ENCODE measurements around the gene FIBCD1. TPM values are rescaled to one million over a fixed set of nuclear protein-coding genes. Genes with fewer than 3 reads are reported as not detected.
"Not testable (repeated sequence)": the region's sequence is repeated elsewhere in the genome, so short reads cannot be mapped to it uniquely, and the experiment has no call there.

Gene FIBCD1
- polyA plus RNA-seq, 1 donor = not detected

DNA sequence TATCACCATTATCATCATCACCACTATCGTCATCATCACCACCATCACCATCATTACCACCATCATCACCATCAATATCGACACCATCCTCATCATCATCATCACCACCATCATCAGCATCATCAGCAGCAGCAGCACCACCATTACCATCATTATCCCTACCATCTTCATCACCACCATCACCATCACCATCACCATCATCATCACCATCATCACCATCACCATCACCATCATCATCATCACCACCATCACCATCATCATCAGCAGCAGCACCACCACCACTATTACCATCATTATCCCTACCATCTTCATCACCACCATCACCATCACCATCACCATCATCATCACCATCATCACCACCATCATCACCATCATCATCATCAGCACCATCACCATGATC lies 15.9 kb upstream of the FIBCD1 start:
- not testable (repeated sequence) for DNase-seq (ENCODE audit: low read depth)

DNA sequence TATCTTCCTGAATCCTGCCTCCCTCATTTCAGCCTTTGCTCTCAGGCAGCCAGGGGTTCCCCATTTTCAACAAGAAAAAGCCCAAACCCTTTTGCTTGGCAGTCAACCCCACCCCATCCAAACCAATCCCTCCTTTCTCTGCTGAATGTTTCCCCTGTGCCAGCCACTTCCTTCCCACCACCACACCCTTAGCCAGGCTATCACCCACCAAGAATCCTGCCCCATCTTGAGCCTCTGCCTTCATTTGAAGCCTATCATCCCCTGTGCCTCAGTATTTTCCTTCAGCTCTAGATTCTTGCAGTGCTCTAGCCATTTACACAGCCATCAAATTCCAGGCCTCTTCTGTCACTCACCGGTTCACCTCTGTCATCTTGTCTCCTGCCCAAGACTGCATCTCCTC lies 15.3 kb upstream of the FIBCD1 start:
- DNase-seq (ENCODE audit: low read depth) = no peak

DNA sequence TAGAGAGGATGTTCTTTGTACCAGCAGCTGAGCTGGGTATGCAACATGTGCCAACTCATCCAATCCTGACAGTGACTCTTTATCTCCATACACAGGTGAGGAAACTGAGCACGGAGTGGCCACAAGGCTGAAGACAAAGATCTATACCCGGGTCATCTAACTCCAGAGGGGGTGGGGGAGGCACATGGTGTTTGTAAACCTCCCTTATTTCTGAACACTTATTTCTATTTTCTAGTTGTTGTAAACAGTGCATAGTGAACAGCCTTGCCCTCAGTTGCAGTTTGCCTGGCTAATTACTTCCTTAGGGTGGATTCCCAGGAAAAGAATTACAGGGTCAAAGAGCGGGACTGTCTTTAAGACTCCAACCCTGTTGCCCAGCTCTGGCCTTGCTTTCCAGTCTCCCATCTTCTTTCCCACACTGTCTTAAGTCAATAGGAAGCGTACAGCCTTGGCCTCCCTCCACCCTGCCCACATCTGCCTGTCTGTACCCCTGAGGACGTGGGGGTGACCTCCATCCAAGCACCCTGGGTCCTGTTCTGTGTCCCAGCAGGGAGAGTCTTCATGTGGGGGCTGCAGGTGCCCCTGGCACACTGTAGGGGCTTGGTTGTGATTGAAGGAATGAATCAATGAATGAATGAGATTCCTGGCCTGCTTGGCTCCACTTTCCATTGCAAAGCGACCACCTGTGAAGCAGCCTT lies 13.2 kb upstream of the FIBCD1 start:
- no peak for DNase-seq (ENCODE audit: low read depth)

DNA sequence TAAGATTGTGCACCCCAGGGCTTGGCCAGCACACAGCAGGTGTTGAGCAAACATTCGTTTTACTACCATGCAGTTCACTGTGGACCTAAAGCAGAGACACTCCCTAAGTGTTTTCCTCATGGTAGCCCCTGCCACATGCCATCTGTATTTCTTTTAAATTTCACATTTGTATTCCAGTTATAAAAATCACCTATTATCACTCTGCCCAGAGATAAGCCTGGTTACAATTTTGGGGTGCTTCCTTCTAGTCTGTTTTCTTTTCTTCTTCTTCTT lies 10.9 kb upstream of the FIBCD1 start:
- DNase-seq (ENCODE audit: low read depth) = no peak

DNA sequence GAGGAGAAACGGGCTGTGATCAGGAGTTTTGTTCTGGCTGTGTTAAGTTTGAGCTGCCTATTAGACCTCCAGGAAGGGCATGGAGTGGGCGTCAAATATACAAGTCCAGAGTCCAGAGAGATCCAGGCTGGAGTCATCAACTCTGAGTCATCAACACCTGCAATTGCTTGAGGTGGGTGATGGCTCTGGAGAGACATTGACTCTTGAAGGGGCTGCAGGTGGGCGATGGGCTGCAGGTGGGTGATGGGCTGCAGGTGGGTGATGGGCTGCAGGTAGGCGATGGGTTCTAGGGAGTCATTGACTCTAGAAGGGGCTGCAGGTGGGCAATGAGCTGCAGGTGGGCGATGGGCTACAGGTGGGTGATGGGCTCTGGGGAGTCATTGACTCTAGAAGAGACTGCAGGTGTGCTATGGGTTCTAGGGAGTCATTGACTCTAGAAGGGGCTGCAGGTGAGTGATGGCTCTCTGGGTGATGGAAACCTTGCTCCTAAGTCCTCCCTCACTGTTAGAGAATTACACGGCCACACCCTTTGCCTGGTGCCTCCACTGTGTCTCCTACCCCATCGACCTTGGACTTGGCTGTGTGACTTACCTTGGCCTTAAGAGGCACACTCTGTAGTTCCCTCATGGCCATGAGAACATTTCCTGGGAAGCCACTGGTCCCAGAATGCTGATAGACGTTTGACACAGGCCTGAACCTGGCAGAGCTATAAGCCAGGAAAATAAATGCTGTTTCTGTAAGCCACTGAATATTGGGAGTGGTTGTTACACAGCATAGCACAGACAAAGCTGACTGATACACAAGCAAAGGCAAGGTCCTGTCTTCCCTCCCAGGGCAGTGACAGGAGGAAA lies 10.4 kb upstream of the FIBCD1 start:
- no peak for DNase-seq (ENCODE audit: low read depth)

DNA sequence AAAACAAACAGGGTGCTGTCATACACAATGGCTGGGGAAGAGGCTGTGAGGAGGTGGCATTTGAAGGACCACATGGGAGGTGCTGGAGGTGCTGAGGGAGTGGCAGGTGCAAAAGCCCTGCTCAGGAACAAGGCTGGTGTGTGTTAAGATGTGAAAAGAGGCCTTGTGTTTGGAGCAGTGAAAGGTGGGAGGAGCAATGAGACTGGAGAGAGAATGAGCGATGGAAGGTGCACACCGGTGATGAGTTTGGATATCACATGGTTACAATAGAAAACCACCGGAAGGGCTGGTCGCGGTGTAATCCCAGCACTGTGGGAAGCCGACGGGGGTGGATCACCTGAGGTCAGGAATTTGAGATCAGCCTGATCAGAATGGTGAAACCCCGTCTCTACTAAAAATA lies 9.2 kb upstream of the FIBCD1 start:
- DNase-seq (ENCODE audit: low read depth) = no peak

DNA sequence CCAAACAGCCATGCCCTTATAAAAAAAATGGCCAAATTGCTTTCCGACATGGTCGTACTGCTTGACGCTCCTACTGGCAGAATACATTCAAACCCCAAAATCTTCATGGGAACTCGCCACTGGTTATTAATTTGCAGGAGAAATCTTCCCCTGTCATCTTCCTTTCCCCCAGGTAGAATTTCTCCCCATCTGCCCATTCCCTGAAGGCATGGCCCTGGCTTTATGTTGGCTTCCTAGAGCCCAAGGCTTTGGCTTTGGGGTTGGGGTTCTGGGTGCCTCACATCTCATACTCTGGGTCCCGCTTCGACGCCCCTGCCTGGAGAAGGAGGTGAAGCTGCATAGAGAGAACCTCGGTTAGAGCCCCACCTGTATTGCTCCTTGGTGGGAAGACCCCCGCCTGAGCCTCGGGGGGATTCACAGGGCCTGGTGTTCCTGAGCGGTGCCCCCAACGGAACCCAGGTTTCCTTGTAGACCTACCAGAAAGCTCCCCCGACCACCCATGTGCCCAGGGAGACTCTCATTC lies 8.6 kb upstream of the FIBCD1 start:
- DNase-seq (ENCODE audit: low read depth) = no peak

DNA sequence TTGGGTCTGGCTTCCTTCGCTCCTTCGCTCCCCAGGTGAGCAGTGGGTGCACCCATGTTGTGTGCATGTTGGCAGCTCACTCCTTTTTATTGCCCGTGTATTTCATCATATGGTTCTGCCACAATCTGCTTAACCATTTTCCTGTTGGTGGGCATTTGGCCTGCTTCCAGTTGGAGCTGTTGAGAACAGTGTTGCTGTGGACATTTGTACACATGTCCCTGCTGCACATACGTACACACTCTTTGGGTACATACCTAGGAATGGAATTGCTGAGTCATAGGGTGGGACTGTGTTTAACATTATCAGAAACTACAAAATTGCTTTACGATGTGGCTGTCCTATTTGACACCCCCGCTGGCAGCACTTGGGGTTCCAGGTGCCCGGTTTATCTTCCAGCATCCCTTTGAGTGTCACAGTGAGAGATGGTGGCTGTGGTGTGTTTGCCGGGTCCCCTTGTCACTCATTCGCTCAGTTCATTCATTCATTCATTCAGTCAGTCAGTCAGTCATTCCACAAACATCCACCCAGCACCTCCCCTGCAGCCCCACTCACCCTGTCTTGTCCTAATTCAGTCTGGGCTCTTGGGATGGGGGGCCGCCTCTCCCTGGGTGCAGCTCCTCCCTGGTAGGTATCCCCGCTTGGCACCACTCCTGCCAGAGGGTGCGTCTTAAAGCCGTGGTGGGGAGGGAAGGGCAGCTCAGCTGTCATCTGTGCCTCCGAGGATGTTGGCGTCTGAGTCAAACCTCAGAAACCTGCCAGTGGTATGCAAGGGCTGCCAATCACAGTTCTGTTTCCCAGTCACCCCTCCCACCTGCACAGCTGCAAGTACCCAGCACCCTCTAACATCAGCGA lies 7.9 kb upstream of the FIBCD1 start:
- DNase-seq (ENCODE audit: low read depth) = no peak

DNA sequence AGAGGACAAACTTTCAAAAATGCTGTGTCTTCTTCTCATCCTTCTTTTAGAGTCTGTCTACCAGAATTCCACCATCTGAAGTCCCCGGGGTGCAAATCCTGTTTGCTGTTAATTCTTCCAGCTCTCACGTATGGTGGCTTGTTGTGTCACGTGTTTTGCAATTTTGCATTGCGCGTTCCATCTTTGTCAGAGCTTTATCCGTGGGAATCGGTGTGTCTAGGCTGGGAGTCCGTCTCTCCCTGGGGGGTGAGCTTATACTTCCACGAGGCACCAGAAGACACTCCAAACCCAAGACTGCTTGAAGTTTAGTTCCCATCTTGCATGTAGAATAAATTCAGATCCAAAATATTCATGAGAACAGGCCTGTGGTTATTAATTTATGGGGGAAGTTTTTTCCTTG lies 6.1 kb upstream of the FIBCD1 start:
- DNase-seq (ENCODE audit: low read depth) = no peak

DNA sequence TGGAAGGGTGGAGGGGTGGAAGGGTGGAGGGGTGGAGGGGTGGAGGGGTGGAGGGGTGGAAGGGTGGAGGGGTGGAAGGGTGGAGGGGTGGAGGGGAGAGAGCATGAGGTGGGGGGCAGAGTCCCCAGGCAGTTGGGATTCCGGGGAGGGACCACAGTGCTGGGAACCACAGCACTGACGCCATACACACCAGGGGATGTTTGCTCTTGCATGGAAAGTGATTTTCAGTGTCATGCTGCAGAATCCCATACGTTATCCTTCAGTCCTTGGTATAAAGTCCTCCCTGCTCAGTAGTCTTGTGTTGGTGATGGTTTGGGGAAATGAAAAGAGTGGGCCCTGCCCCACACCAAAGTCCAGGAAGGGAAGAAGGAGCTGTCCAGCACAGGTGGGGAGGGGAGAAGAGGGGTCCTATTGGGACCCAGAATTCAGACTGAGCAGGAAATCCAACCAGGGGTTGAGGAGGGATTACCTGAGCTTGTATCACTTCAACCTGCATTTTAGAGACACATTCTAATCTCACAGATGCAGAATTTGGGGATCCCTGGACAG lies 5.5 kb upstream of the FIBCD1 start:
- no peak for DNase-seq (ENCODE audit: low read depth)

DNA sequence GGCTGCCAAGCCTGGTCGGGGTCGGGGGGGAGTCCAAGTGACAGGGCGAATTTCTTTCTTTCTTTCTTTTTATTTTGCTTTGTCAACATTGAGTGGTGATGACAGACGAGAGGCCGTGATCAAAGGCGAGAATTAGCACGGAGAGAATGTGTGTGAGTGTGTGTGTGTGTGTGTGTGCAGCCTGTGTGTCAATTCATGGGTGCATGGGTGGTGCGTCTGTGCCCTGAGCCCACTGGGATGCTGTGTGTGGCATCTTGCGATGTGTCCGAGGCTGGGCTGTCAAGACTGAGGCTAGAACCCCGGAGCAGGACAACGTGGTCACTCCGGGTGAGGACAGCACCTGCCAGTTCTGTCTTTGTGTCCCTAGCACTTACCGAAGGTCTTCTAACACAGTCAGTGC lies 4.7 kb upstream of the FIBCD1 start:
- no peak for DNase-seq (ENCODE audit: low read depth)

DNA sequence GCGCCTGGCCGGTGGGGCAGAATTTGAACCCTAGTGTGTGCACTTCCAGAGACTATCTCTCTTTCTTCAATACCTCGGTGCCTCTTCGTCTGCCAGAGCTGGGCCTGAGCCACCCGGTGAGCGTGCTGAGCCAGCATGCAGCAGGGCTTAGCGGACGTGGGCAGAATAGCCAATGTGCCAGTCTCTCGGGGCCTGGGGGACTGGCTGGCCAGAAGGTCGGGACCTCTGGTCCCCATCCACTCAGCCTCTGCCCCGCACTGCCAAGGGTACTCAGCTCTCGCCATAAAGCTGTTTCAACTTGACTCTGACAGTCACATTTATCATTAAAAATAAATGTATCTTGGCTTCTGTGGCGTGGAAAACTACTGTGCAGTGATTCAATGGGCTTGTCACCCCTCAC lies 4.2 kb upstream of the FIBCD1 start:
- no peak for DNase-seq (ENCODE audit: low read depth)

DNA sequence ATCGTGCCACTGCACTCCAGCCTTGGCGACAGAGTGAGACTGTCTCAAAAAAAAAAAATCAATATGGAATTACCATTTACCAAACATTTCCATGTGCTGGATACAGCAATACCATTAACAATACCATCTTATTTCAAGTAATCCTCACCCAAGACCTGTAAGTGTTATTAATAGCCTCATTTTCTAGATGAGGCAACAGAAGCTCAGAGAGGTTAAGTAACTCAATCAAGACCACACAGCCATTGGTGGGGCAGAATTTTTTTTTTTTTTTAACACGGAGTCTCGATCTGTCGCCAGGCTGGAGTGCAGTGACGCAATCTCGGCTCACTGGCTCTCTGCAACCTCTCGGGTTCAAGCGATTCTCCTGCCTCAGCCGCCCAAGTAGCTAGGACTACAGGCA lies 3.6 kb upstream of the FIBCD1 start:
- no peak for DNase-seq (ENCODE audit: low read depth)

DNA sequence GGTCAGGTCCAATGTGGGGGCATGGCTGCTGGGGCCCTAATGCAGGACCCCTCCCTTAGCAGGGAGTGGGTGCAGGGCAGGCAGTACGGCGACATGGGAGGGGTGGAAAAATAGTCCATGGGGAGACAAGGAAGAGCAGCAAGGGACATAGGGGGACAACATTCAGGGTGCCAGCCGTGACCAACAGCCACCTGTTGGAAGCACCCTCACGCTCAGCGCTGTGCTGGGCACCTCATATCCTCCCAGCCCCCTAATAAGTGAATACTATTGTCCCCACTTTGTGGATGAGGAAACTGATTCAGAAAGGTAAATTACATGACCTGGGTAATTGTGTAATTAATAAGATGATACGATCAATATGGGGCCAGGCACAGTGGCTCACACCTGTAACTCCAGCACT lies 3.0 kb upstream of the FIBCD1 start:
- DNase-seq (ENCODE audit: low read depth) = no peak

DNA sequence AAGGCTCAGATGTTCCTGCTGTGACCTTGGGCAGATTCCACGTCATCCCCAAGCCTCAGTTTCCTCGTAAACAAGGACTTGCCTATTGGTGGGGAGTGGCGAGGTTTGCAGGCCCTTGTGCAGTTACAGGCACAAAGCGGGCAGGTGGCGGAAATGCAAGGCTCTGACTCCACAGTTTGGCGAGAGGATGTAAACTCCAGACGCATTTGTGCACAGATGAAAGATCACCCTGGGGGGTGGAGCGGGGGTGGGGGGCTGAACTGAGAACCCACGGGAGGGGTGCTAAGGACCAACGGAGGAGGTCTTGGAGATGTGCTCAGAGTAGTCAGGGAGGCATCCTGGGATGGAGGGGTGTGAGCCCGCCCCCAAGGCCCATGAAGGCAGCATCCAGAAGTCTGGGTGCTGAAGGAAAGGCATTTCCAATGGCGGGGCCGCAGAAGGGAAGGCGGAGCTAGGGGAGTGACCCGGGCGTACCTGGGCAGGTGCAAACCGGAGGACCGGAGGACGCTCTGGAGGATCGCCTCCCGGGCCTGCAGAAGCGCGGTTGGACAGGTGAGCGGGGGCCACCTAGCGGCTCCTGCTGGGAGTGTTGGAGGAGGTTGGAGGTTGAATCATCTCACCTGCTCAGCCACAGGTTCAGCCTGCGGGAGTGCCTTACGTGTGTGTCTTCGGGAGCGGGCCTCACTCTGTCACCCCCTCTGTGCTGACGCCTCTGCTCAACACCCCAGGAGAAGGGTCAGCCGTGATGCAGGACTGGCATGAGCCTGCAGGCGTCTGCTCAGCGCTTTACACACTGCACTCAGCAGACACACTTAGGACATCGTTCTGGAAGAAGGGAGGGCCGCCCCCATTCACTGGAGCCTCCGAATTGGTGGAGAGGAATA lies 1.9 kb upstream of the FIBCD1 start:
- DNase-seq (ENCODE audit: low read depth) = no peak

DNA sequence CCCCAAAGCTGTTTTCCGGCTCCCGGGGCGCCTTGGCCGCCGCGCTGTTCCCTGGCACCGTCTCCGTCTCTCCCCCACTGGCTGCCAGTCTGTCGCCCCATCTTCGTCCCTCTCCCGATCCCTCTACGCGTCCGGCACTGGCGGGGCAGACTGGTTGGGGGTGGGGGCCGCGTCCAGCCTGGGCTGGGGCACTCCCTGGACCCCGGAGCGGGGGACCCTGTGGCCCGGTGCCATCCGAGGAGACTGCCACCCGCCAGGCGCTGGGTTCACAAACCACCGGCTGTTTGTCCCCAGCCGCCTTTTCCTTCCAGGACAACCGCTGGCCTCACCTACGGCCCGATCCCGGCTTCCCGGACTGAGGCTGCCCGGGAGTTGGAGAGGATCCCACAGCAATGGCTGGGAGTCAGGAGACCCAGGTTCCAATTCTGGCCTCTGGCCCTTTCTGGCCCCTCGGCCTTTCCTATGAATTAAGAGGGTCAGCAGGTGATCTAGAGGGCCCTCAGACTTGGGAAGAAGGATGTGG lies 1.0 kb upstream of the FIBCD1 start:
- DNase-seq (ENCODE audit: low read depth) = no peak

DNA sequence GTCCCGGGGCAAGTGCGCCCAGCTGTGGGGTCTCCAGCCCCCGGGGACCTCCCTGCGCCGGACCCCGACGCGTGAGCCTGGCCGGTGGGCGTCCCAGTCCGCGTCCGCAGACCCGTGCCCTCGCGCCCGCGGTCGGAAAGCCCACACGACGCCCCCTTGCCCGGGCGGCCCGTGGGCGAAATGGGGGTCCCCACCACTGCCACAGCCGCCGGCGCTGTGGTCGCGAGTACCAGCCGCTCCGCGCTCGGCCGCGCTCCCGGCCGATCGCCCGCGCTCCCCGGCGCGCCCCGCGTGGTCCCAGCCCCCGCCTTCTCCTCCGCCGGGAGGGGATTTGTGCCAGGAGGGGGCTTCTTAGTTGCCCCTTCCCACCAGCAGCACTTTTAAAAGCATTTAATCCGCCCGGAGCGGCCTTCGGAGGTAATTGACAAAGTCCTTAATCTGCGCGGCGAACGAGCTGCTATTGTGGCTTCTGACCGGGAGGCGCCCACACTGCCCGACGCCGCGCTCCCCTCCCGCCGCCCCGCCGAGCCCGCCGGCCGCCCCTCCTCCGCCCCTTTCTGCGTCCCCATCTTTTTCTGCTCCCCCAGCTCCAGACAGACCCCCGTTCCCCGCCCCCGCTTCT lies 469 bp upstream of the FIBCD1 start:
- DNase-seq (ENCODE audit: low read depth) = no peak

DNA sequence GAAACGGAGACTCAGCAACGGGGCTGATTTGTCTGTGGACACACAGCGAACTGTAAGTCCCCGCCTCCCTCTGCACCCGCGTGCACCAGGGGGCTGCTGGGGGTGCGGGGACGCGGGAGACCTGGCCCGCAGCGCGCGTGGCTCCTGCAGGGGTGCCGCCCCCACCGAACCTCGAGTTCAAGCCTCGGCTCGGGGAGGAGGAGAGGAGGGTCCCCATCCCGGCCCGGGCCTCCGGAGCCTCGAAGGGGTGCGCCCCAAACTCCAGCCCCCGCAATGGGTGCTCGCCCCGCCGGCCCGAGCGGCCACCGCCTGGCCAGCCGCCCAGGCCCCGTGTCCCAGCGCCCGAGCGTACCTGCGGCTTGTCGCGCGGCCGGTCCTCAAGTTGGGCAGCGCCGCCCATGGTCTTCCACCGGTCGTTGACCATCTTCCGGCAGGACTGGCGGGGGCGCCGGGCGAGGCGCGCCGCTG lies 829 bp downstream of the FIBCD1 start:
- no peak for DNase-seq (ENCODE audit: low read depth)

DNA sequence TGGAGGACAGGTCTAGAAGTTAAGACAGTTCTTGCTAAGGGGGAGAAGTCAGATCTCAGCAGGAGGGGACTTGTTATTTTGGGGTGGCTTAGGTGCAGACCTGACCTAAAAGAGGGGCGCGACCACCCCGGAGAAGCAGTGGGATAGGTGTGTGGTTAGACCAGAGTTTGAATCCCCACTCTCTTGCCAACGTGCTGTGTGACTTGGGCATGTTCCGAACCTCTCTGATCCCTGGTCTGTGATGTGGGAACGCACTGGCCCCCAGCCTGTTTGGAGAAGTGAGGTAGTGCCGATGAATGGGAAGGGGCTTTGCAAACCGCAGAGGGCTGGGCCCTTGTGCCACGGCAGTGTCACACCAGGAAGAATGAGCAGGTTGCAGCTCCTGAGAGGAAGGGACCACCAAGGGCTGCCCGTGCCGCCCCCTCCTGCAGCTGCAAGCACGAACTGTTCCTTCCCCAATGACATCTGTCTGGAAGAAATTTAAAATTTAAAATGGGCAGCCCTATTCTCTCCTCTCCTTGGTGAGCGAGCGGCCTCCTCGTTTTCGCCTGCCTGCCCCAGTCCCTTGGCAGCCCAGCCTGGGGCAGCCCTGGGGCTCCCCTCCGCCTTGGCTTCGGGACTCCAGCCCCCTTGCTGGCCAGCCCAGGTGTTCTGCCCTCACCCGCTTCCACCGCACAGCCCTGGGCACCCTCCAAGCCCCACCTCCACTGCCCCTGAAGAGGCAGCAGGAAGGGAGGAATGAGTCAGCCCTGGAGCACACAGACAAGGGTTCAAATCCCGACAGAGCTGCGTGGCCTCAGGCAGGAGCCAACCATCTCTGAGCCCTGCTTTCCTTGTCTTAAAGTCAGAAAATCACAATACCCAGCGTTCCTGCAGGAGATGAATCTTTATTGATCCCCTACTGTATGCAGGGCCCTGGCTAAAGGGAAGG lies 1.6 kb downstream of the FIBCD1 start:
- DNase-seq (ENCODE audit: low read depth) = no peak
